ENCODE measurements around the gene IRAK2.

Gene IRAK2

DNA sequence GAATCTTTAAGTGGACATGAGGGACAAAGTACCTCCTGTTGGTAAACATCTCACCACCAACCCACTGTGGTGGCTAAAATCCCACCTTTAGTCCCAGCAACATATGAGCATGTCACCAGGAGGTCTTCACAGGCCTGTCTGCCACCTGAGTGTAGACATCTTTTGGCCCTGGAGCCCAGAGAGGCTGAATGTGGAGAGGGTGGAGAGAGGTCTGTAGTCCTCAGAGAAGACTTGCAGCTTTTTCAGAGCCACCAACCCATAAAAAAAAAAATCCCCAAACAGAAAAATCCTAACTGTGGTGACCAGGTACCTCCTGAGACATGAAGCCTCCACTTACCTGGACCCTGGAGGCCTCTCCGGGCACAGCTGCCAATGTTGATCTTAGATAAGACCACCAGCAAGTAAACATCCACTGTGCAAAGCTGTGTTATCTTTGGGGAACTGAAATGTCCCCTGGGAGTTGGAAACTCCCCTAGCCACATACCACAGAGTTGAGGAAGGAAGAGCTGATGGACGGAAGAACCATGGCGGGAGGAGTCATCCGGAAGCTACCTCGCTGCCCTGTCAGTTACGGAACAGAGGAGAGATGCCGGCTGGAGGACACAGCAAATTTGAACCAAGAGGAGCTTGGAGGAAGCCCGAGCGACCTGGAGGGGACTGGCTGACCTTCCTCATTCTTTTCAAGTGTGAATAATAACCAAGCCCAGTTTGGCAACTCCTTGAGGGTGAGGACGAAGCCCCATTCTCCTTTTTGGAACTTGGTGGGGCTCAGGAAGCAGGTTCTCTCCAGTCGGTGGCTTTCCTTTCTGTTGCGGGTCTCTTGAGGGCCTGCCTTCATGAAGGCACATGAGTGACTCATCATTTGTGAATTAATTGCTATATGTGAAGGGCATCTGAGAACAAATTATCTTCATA lies 128.0 kb downstream of the IRAK2 start, which contains the start of gene GHRL:
Gene GHRL (minus strand): TSS at position 443 of the 915 bp plus-strand sequence. CDS start 2,767 bp downstream, outside the sequence.
- DNase-seq (ENCODE audit: low read depth) = peak; percentile 97
- H3K4me3 ChIP-seq (ENCODE audit: low read depth, low read length) = peak within 1 kb of the TSS; percentile 54
- no peak; the same call in none of the 2 replicates for TF ChIP-seq MYC (IDR thresholded peaks at IDR 0.05; ENCODE audit: low read depth, low read length)
- TF ChIP-seq, protein P1, sequence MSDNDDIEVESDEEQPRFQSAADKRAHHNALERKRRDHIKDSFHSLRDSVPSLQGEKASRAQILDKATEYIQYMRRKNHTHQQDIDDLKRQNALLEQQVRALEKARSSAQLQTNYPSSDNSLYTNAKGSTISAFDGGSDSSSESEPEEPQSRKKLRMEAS (IDR thresholded peaks at IDR 0.05; ENCODE audit: low read depth, low read length) = peak; percentile 61; the same call in 1 of the 2 replicates
